SK-N-SH (cell line): ENCODE results near the gene MAPK14. TPM values are rescaled to one million over a fixed set of nuclear protein-coding genes. Genes with fewer than 3 reads are reported as not detected.
A peak's percentile ranks its signal among the peaks of the same experiment; 100 is the strongest.

ENCODE experiments used
- CTCF ChIA-PET: fragments of 300-600, 350-600 bp; formaldehyde crosslinking; extraction: SDS; loops from one replicate; lab custom pipeline; 2021; lab: Yijun Ruan, JAX
- POLR2A ChIA-PET: fragments of 350-600 bp; sonication (Branson Sonifier 250); formaldehyde crosslinking; extraction: SDS; loops from one replicate; lab custom pipeline; 2020; ENCODE audit warnings: antibody characterized with exemption, inconsistent platforms; lab: Yijun Ruan, JAX
- DNase-seq: peaks from one replicate; pipeline ENCODE4 v3.0.0; 2012
- H2AFZ ChIP-seq: fragments of 200-600 bp; sonication (generic); 2 replicates; pipeline ENCODE4 v1.8.1; 2016; ENCODE audit warnings: antibody characterized with exemption, mild to moderate bottlenecking, low read depth
- H3F3A ChIP-seq: fragments of 200-600 bp; sonication (generic); replicated peaks from 2 replicates; pipeline ENCODE3; 2016; ENCODE audit warnings: antibody characterized with exemption, mild to moderate bottlenecking; ENCODE audit not compliant: insufficient read depth
- H3K27ac ChIP-seq, 2 experiments: fragments of 200-500 bp in 1 of 2; fragments of 200-600 bp in 1 of 2; sonication (Bioruptor generic) in 1 of 2; sonication (generic), shearing (Covaris generic) in 1 of 2; 2 replicates each; pipeline versions ENCODE4 v1.5.1 to v1.6.1; 2014 to 2016; ENCODE audit warnings: low read depth in 2 of 2, inconsistent platforms in 1 of 2, low read length in 1 of 2, mild to moderate bottlenecking in 1 of 2, mixed read lengths in 1 of 2
- H3K27me3 ChIP-seq: fragments of 200-600 bp; sonication (generic), shearing (Covaris generic); 2 replicates; pipeline ENCODE4 v1.6.1; 2016; ENCODE audit warnings: mixed run types; ENCODE audit not compliant: insufficient read depth
- H3K36me3 ChIP-seq, 2 experiments: fragments of 200-500 bp in 1 of 2; fragments of 200-600 bp in 1 of 2; sonication (Bioruptor generic) in 1 of 2; sonication (generic) in 1 of 2; replicated peaks in 1 of 2; 2 replicates each; pipeline versions ENCODE3 to v1.5.1; 2014 to 2016; ENCODE audit warnings: low read length in 1 of 2, mild to moderate bottlenecking in 1 of 2; ENCODE audit not compliant: insufficient read depth in 2 of 2, control insufficient read depth in 1 of 2
- H3K4me1 ChIP-seq, 2 experiments: fragments of 200-500 bp in 1 of 2; fragments of 200-600 bp in 1 of 2; sonication (Bioruptor generic) in 1 of 2; sonication (generic), shearing (Covaris generic) in 1 of 2; 2 replicates each; pipeline versions ENCODE4 v1.5.1 to v1.6.1; 2014 to 2016; ENCODE audit warnings: low read depth in 1 of 2, low read length in 1 of 2, mixed run types in 1 of 2; ENCODE audit not compliant: insufficient read depth in 2 of 2, control insufficient read depth in 1 of 2
- H3K4me2 ChIP-seq: fragments of 200-600 bp; sonication (generic), shearing (Covaris generic); 2 replicates; pipeline ENCODE4 v1.6.1; 2017; ENCODE audit warnings: mixed run types
- H3K4me3 ChIP-seq, 2 experiments: fragments of 200-500 bp in 1 of 2; fragments of 200-600 bp in 1 of 2; sonication (Bioruptor generic) in 1 of 2; sonication (generic), shearing (Covaris generic) in 1 of 2; 2 replicates each; pipeline versions ENCODE4 v1.5.1 to v1.8.1; 2014 to 2016; ENCODE audit warnings: low read depth in 2 of 2, inconsistent platforms in 1 of 2, low read length in 1 of 2, mild to moderate bottlenecking in 1 of 2, mixed read lengths in 1 of 2, moderate library complexity in 1 of 2
- H3K79me2 ChIP-seq: fragments of 200-600 bp; sonication (generic); 2 replicates; pipeline ENCODE4 v1.8.1; 2017; ENCODE audit warnings: mild to moderate bottlenecking; ENCODE audit not compliant: insufficient read depth
- H3K9ac ChIP-seq: fragments of 200-600 bp; sonication (generic); 2 replicates; pipeline ENCODE4 v1.6.1; 2017; ENCODE audit warnings: mixed run types
- H3K9me2 ChIP-seq: fragments of 200-600 bp; sonication (generic); 2 replicates; pipeline ENCODE4 v1.6.1; 2017; ENCODE audit warnings: mixed run types
- H3K9me3 ChIP-seq: fragments of 200-600 bp; sonication (generic); 2 replicates; pipeline ENCODE4 v1.6.1; 2017; ENCODE audit warnings: mixed run types, mild to moderate bottlenecking, moderate library complexity
- H4K20me1 ChIP-seq: fragments of 200-600 bp; sonication (generic); 2 replicates; pipeline ENCODE4 v1.6.1; 2017; ENCODE audit warnings: mild to moderate bottlenecking, mixed run types; ENCODE audit not compliant: insufficient read depth
- CTCF ChIP-seq: fragments of 200-600 bp; sonication (generic); IDR thresholded peaks from 2 replicates; pipeline ENCODE4 v1.6.1; 2017; ENCODE audit warnings: antibody characterized with exemption, mild to moderate bottlenecking, moderate library complexity
- ELF1 ChIP-seq: IDR thresholded peaks from 2 replicates; pipeline ENCODE4 v1.4.0; 2012
- EP300 ChIP-seq, 2 experiments: IDR thresholded peaks; 2 replicates each; pipeline versions ENCODE4 v1.4.0 to v1.6.1; 2012; ENCODE audit warnings: borderline replicate concordance in 1 of 2, low read depth in 1 of 2, low read length in 1 of 2
- GABPA ChIP-seq: IDR thresholded peaks from 2 replicates; pipeline ENCODE4 v1.4.0; 2012; ENCODE audit warnings: low read depth, mild to moderate bottlenecking
- GATA2 ChIP-seq: sonication (generic); formaldehyde crosslinking; IDR thresholded peaks from 2 replicates; pipeline ENCODE4 v1.5.0; 2020; ENCODE audit warnings: mild to moderate bottlenecking, missing genetic modification reagents
- JUND ChIP-seq: IDR thresholded peaks from 2 replicates; pipeline ENCODE4 v1.4.0; 2012
- NFIC ChIP-seq: IDR thresholded peaks from 2 replicates; pipeline ENCODE4 v1.4.0; 2012; ENCODE audit warnings: borderline replicate concordance
- POLR2AphosphoS5 ChIP-seq: IDR thresholded peaks from 2 replicates; pipeline ENCODE4 v1.6.1; 2012; ENCODE audit warnings: low read depth, low read length
- RXRA ChIP-seq: IDR thresholded peaks from 2 replicates; pipeline ENCODE4 v1.4.0; 2012; ENCODE audit warnings: low read depth, mild to moderate bottlenecking, borderline replicate concordance
- SIN3A ChIP-seq: IDR thresholded peaks from 2 replicates; pipeline ENCODE4 v1.6.1; 2012; ENCODE audit warnings: low read depth, mild to moderate bottlenecking, low read length, moderate library complexity, borderline replicate concordance
- SMC3 ChIP-seq: IDR thresholded peaks from 2 replicates; pipeline ENCODE4 v1.6.1; 2012; ENCODE audit warnings: low read depth, low read length, improper control_type of control experiment
- TCF12 ChIP-seq: IDR thresholded peaks from 2 replicates; pipeline ENCODE4 v1.4.0; 2012
- YY1 ChIP-seq: IDR thresholded peaks from 2 replicates; pipeline ENCODE4 v1.4.0; 2012; ENCODE audit warnings: low read depth, mild to moderate bottlenecking
- WGBS: methylation state at CpG from one replicate; pipeline ENCODE4 v1.1.6; 2017; ENCODE audit warnings: low lambda C conversion rate; 5-methylcytosine and 5-hydroxymethylcytosine counted together
- polyA plus RNA-seq, 3 experiments: library from polyadenylated mRNA; depleted of rRNA; stranded (reverse); fragments of >200 nt; gene quantifications; 2 replicates each; pipeline ENCODE4 v1.2.3, GENCODE V29; 2012
- TF ChIP-seq, protein P1 (sequence below): IDR thresholded peaks from 2 replicates; pipeline ENCODE4 v1.6.1; 2012; ENCODE audit warnings: mild to moderate bottlenecking, low read depth, low read length, moderate library complexity
- TF ChIP-seq, protein P2 (sequence below): IDR thresholded peaks from 2 replicates; pipeline ENCODE4 v1.4.0; 2012; ENCODE audit warnings: low read depth
- TF ChIP-seq, protein P3 (sequence below): fragments of 150-350 bp; IDR thresholded peaks from 2 replicates; pipeline ENCODE4 v1.6.1; 2017; ENCODE audit warnings: antibody characterized with exemption, low read length, low read depth, borderline replicate concordance
- TF ChIP-seq, protein P4 (sequence below): IDR thresholded peaks from 2 replicates; pipeline ENCODE4 v1.4.0; 2012; ENCODE audit warnings: low read depth, borderline replicate concordance

The MAPK14 gene
- polyA plus RNA-seq, 1 of the 3 experiments (the other 2 are of a cell fraction), result 19.8 TPM

- TF ChIP-seq, protein P1, sequence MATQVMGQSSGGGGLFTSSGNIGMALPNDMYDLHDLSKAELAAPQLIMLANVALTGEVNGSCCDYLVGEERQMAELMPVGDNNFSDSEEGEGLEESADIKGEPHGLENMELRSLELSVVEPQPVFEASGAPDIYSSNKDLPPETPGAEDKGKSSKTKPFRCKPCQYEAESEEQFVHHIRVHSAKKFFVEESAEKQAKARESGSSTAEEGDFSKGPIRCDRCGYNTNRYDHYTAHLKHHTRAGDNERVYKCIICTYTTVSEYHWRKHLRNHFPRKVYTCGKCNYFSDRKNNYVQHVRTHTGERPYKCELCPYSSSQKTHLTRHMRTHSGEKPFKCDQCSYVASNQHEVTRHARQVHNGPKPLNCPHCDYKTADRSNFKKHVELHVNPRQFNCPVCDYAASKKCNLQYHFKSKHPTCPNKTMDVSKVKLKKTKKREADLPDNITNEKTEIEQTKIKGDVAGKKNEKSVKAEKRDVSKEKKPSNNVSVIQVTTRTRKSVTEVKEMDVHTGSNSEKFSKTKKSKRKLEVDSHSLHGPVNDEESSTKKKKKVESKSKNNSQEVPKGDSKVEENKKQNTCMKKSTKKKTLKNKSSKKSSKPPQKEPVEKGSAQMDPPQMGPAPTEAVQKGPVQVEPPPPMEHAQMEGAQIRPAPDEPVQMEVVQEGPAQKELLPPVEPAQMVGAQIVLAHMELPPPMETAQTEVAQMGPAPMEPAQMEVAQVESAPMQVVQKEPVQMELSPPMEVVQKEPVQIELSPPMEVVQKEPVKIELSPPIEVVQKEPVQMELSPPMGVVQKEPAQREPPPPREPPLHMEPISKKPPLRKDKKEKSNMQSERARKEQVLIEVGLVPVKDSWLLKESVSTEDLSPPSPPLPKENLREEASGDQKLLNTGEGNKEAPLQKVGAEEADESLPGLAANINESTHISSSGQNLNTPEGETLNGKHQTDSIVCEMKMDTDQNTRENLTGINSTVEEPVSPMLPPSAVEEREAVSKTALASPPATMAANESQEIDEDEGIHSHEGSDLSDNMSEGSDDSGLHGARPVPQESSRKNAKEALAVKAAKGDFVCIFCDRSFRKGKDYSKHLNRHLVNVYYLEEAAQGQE, result no peak
- TF ChIP-seq GABPA (no peak), ELF1 (no peak), CTCF (no peak), EP300 (IDR thresholded peaks at IDR 0.05; ENCODE audit: borderline replicate concordance in 1 of 2, low read depth in 1 of 2, low read length in 1 of 2) (no peak), NFIC (no peak), SIN3A (no peak), POLR2AphosphoS5 (no peak), YY1 (no peak), GATA2 (CRISPR knock-in tag) (no peak), RXRA (no peak), SMC3 (no peak)
- TF ChIP-seq, protein P2, sequence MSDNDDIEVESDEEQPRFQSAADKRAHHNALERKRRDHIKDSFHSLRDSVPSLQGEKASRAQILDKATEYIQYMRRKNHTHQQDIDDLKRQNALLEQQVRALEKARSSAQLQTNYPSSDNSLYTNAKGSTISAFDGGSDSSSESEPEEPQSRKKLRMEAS, result no peak
Observed at GRCh38 chr6:36130667-36131510, 103.3 kb downstream of the MAPK14 start (continued).

- POLR2A ChIA-PET, result interaction anchor here (0.5 to 1.9 kb wide), 7 partner anchors 8 to 103 kb away, joined by 3 to 7 read pairs (median 3); partner anchors contain the start of genes BRPF3 and MAPK14
- H3K9me3 ChIP-seq, result no peaks in the 10 kb centered on the region
- H3K9me2 ChIP-seq, result no peaks in the 10 kb centered on the region
- H3K79me2 ChIP-seq, result no peaks in the 10 kb centered on the region
- DNase-seq, result peak; percentile 87
- peak overlapping the region; percentile 89 for H2AFZ ChIP-seq
- H3K27ac ChIP-seq, result peak overlapping the region; percentile 50 to 98
- H3K4me1 ChIP-seq, result peaks cover 17 to 53% of the 10 kb centered on the region in 2 experiments
- H3K9ac ChIP-seq, result peak overlapping the region; percentile 34; the same call in 1 of the 2 replicates
- CTCF ChIA-PET, result interaction anchor here (0.8 to 1.6 kb wide), 7 partner anchors 8 to 210 kb away, joined by 3 to 10 read pairs (median 4); no protein-coding TSS in a partner anchor
- H3F3A ChIP-seq, result no peaks in the 10 kb centered on the region
- 19% methylated on average over 5 of the region's 8 CpGs for WGBS
- H4K20me1 ChIP-seq, result no peaks in the 10 kb centered on the region
- no peaks in the 10 kb centered on the region for H3K36me3 ChIP-seq
- peak overlapping the region; percentile 34 for H3K4me2 ChIP-seq
- H3K4me3 ChIP-seq, result no peak overlapping the region
- H3K27me3 ChIP-seq, result no peaks in the 10 kb centered on the region
- TF ChIP-seq YY1 (no peak), JUND (no peak), TCF12 (peak; percentile 33; the same call in 1 of the 2 replicates)
- TF ChIP-seq, protein P3, sequence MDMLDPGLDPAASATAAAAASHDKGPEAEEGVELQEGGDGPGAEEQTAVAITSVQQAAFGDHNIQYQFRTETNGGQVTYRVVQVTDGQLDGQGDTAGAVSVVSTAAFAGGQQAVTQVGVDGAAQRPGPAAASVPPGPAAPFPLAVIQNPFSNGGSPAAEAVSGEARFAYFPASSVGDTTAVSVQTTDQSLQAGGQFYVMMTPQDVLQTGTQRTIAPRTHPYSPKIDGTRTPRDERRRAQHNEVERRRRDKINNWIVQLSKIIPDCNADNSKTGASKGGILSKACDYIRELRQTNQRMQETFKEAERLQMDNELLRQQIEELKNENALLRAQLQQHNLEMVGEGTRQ, result peak; percentile 3; the same call in 1 of the 2 replicates
- TF ChIP-seq, protein P1, result no peak
- TF ChIP-seq, protein P4, sequence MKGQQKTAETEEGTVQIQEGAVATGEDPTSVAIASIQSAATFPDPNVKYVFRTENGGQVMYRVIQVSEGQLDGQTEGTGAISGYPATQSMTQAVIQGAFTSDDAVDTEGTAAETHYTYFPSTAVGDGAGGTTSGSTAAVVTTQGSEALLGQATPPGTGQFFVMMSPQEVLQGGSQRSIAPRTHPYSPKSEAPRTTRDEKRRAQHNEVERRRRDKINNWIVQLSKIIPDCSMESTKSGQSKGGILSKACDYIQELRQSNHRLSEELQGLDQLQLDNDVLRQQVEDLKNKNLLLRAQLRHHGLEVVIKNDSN, result peak; percentile 72
- TF ChIP-seq, protein P2, result peak; percentile 80
Observed at GRCh38 chr6:36131511-36132245, 104.1 kb downstream of the MAPK14 start.
